NCI-H2171 (cell line): ENCODE measurements around the gene ENTPD2.

Source experiments
- DNase-seq: peaks from one replicate; lab custom pipeline; 2025; lab: John Stamatoyannopoulos, UW

The ENTPD2 gene

DNA sequence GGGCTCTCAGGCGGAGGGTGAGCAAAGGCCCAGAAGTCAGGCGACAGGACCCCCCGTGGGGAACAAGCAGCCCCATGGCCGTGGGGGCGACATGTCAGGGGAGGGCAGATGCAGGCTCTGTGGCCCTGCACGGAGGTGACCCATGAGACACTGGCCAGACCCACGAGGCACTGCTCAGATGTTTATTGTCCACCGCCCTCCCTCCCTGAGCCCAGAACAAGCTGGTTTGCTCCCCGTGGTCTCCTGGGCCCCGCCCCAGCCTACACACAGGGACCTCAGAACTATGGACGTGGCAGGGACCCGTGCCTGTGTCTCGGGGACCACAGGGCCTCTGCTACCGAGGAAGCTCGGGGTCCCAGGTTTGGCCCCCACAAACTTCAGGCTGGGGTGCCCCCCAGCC, 23.9 kb downstream of the ENTPD2 start:
- no peak for DNase-seq

DNA sequence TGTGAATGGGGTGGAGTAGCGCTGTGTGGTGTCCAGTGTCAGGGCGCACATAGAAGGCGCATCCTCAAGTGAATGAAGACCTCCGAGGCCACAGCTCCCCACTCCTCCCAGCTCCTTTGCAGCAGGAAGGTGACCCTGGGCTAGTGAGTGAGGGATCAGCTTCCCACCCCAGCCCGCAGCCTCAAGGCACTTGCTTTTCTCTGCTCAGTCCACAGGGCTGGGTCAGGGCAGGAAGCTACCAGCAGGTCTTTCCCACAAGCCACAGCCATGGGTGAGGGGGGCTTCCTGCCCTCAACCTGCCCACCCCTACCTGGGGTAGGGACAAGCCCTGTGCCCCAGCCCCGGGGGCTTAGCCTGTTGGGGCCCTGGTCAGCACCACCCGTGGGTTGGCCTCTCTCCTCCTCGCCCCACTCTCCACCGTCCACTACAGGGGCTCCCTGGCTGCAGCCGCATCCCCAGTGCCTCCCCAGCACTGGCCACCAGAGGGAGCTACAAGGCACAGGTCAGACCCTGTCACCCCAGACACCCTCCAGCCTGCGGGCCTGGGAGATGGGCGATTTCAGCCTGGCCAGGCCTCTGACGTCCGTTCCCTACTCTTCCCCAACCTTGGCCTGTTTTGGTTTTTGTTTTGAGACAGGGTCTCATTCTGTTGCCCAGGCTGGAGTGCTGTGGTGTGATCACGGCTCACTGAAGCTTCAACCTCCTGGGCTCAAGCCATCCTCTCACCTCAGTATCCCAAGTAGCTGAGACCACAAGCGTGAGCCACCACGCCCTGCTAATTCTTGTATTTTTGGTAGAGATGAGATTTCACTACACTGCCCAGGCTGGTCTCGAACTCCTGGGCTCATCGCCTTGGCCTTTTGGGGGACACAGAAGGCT, 24.6 kb downstream of the ENTPD2 start:
- DNase-seq = no peak

DNA sequence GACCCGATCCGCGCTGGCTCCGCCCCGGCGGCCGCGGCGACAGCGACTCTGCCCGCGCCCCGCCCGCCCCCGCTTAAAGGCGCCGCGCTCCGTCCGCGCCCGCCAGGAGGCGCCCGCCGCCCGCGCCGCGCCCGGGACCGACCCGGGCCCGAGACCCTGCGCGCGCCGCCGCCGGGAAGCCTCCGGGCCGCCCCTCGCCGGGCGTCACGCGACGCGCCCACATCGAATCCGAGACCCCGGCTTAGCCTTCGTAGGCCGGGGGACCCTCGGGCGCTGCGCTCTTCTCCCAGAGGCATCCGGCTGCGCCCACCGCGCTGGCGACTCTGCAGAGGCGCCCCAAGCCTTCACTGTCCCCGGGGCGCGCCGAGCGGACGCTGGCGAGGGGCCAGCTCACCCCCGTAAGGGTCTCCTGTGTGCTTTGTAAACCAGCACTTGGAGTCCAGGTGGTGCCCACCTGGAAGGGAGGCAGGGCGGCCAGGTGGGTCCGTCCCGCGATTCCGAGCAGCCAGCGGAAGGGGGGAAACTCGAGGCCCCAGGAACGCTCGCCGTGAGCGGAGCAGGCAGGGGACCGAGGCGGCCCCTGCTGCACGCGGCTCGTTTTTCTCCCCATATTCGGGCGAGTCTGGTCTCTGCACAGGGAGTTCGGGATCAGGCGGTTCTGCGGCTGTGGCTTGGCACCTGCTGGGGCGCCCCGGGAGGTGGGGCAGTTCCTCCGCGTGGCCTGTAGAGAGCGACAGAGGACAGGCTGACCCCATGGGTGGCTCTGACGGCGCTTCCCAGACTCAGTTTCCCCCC, 25.4 kb downstream of the ENTPD2 start:
- peak; percentile 77 for DNase-seq

DNA sequence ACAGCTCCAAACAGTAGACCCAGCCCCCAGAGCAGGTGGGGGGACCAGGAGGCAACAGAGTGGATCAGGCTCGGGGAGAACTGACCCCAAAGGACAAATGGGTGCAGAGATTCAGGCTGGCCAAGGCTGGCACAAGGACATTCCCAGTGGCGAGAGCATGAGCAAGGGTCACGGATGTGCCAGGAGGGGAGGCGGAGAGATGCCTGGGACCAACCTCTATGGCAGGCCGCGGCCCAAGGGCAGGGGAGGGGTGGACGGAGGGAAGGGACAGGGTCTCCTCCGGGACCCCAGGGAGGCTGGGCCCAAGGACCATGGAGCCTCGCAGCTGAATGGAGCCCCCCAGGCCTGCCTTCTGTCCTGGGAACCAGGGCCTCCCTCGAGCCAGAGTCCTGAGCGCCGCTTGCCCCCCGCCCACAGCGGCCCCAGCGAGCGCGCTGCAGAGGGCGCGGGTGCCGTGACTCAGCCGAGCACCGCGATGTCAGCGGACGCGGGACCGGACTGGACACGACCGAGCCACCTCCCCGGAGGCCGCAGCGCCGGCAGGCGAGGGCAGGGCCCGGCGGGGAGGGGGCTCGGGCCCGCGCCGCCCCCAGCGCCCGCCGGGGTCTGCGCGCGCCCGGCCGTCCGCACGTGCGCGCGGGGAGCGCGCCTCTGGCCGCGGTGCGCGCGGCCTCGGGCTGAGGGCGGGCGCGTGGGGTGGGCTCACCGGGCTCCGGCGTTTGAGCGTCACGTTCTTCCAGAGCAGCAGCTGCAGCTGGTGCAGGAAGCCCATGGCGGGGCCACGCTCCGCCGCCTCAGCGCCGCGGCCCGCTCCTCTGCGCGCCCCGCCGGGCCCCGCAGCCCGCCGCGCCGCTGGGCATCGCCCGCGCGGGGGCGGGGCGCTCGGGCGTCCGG, 26.2 kb downstream of the ENTPD2 start, which contains the start of gene ABCA2:
Gene ABCA2 (minus strand): TSS at position 869 of the 894 bp plus-strand sequence. CDS start 97 bp downstream, at position 772.
- DNase-seq = no peak

DNA sequence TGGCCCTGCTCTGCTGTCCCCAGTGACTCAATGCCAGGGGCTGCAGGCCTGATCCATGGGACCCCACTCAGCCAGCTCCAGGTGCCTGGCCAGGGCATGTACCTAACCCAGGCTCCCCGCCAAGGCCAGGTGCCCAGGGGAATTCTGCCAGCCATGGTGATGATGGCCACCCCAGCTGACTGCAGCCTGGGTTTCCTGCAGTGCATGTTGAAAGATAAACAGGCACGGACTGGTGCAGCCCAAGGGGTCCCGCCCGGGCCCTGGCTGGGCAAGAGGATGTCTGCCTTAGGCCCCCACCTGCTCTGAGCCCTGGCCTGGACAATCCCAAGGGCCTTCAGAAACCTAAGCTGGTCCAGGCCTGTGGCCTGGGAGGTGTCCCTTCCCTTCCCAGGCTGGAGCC, 27.0 kb downstream of the ENTPD2 start:
- DNase-seq = no peak

DNA sequence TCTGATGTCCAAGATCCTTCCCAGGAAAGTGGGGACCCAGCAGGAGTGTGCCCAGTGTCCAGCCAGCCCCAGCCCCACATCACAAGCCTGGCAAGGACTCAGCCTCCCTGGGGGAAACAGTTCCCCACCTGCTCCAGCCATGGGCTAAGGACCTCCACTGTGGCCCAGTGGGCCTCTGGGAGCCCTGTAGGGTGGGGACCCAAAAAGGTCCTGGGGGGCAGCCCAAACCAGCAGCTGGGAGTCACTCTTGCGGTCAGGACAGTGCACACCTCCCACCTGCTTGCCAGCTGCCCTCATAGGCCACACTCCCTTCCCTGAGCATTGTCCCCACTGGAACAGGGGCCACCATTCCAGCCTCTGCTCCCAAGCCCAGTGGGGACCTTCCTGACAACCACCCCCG, 27.5 kb downstream of the ENTPD2 start:
- DNase-seq = no peak

DNA sequence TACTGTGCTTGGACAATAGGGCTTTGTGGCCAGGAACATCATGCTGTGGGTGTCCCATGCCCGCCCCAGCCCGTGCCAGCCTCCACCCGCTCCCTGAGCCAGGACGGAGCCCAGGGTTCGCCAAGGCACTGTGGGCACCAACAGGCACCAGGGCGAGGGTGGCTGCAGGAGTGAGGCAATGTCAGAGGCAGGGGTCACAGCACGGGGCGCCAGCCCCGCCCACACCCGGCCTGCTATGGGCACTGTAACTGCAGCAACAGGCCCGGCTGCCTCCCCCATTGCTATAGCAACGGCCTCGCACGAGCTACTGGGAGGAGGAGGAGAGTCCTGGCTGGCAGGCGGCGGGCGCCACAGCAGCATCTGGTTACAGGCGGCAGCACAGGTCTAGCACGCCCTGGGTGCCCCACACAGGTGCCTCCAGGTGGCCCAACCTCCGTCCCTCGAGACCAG, 28.3 kb downstream of the ENTPD2 start:
- DNase-seq = peak; percentile 96

DNA sequence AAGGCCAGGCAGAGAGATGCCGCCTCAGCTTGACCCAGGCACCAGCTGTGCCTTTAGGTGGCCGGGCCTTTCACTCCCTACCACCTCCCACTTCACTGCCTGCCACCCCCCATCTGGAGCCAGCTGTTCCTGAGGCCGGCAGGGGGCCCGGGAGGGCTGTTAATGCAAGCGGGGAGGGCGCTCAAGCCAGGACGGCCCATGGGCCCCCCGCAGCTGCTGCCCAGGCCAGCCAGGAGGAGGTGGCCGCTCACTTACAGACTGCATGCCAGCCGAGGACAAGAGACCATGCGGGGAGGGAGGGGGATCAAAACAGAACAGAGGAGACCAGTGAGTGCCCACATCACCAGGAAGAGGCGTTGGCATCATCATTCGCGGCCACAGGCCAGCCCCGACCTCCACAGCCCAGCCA, 30.3 kb downstream of the ENTPD2 start:
- DNase-seq = no peak

DNA sequence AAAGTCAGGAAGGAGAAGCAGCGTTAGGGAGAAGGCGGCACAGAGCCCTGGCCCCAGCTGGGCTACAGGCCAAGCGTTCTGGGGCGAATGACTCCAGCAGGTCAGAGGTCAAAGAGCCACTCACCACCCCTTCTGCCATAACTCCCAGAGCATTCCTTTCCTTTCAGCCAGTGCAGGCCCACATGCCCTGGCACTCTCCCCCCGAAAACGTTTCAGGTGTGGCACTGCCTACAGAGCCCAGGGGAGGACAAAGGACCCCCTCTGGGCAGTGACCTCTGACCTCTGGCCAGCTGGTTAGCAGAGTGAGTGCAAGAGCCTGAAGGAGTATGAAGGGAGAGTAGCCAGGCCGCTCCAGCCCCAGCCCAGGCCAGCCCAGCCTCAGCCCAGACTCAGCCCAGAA, 30.7 kb downstream of the ENTPD2 start:
- no peak for DNase-seq

DNA sequence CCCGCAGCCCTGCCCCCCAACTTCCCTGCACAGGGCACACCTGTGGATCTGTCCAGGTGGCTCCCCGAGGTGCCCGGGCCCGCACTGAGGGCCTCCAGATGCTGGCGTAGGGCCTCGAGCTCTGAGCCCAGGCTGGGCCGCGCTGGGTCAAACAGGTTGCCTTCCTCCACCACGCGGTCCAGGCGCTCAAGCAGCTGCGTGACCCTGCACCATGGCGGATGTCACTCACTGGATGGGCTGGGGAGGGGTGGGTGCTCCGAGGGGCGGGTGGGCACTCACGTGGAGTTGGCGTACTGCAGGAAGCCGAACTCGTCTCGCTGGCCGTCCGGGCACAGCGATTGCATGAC, 31.2 kb downstream of the ENTPD2 start:
- no peak for DNase-seq

DNA sequence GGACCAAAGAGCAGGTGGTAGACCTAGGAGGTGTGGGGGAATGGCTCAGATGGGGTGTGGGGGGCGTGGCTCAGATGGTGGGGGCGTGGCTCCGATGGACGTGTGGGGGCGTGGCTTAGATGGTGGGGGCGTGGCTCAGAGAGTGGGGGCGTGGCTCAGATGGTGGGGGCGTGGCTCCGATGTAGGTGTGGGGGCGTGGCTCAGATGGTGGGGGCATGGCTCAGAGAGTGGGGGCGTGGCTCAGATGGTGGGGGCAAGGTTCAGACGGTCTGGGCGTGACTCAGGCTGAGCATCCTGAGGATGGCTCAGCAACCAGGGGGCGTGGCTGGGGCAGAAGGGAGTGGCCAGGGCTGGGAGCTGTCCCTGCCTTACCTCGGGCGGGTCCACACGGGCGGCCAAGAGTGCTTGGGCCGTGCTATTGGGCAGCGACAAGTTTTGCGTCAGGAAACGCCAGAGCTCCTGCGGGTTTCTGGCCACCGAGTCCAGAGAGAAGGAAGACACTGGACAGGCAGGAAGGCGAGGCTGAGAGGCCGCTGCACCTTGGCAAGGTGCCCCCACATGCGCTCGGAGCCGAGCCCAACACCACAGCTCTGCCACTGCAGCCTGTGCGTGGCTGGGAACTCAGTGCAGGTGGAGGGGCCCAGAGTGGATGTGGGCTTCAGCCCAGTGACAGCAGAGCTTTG, 31.7 kb downstream of the ENTPD2 start:
- DNase-seq = no peak

DNA sequence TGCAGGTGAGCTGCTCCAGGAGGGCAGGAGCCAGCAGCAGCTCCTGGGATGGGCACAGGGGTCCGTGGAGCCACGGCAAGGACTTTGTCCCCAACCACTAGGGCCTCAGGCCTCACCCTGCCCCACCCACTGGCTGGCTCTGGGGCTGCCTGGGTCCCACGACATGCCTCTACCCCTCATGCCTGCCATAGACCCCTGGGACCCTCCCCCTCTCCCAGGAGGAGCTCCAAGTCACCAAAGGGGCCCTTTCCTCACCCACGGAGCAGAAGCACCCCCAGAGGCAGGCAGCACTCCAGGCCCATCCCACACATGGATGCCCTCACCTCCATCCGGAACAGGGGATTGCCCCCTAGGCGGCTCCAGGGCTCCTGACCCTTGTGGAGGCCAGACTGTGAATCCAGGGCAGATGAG, 32.3 kb downstream of the ENTPD2 start:
- no peak for DNase-seq

DNA sequence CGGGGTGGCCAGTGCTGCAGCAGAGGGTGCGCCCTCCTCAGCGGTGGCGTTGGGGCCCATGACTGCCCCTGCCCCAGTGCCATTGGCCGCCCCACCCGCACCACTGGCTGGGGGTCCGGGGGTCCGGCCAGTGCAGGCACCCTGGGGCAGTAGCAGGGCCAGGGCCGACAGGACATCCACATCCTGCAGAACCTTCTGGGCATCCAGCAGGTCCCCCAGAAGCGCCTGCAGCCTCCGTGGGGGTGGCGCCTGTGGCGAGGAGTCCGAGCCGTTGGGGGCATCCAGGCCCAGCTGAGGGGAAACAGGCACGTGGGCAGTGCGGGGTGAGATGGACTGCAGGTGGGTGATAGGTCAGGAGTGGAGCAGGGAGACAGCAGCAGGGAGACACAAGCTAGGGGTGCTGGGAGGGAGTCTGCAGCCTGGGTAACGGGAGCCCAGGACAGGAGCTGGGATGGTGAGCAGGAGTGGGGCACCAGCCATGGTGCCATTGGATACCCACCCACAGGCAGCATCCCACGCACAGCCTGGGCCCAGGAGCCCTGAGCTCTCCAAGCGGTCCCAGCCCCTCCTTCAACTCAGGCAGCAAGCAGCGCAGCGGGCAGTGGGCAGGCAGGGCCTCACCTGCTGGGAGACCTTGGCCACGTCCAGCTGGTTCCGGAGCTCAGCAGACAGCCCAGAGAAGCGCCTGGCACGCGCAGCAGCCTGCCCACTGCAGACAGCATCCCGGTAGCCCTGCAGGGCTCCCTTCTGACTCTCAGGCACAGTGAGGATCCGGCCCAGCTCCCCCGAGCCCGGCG, 32.9 kb downstream of the ENTPD2 start:
- no peak for DNase-seq

DNA sequence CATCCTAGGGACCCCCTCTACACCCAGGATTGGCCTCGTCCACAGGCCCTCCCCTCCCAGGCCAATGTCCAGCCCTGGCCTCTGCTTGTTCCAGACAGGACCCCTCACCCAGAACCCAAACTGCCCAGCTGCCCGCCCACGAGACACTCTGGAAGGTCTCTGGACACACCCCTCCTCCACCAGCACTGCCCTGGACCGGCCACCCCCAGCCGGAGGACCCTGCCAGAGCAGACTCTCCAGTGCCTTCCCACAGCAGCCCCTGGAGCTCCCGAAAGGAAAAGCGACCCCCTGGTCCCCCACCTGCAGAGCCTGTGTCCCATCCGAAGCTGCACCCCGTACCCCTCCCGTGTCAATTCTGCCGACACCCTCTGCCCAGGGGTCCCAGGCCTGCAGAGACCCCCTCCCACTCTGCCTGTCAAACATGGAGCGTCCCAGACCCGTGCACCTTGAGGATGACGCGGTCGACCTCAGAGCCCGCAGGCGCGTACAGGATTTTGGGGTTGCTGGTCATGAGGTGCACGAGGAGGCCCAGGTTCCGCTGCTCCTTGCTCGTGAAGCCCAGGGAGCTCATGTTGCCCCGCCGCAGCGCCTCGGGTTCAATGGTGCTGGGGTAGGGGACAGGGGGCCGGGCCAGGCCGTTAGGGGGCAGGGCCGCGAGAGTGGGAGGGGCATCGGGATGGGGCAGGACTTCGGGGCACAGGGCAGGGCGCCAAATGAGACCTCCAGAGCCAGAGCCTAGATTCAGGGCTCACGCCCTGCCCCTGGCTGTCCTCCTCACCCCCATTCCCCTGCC, 33.8 kb downstream of the ENTPD2 start:
- DNase-seq = no peak

DNA sequence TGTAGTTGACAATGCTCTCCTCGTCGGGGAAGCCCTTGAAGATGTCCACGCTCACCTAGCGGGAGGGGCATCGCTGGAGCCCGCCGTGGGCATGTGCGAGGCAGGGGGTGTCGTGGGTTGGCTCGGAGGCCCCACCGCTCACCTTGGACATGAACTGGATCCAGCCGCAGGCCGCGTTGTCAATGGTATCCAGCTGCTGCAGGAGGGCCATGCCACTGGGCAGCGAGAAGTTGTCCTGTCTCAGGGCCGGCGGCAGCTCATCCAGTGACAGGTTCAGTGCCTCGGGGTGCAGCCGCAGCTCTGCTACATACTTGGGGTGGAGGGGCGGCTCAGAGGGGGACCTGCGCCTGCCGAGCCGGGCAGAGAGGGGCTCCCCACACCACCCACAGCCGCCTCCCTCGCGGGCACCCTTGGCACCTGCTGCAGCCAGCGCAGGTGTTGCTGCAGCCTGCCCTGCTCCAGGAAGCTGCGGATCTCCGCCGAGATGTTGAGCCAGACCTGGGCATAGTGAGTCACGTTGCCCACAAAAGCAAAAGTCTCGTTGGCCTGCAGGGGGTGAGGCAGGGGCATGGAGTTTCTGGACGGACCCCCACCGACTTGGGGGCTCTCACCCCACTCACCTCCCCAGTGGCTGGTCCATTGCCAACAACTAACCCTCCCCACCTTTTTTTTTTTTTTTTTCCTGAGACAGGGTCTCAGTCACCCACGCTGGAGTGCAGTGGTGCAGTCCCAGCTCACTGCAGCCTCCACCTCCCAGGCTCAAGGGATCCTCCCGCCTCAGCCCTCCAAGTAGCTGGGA, 34.9 kb downstream of the ENTPD2 start:
- no peak for DNase-seq

DNA sequence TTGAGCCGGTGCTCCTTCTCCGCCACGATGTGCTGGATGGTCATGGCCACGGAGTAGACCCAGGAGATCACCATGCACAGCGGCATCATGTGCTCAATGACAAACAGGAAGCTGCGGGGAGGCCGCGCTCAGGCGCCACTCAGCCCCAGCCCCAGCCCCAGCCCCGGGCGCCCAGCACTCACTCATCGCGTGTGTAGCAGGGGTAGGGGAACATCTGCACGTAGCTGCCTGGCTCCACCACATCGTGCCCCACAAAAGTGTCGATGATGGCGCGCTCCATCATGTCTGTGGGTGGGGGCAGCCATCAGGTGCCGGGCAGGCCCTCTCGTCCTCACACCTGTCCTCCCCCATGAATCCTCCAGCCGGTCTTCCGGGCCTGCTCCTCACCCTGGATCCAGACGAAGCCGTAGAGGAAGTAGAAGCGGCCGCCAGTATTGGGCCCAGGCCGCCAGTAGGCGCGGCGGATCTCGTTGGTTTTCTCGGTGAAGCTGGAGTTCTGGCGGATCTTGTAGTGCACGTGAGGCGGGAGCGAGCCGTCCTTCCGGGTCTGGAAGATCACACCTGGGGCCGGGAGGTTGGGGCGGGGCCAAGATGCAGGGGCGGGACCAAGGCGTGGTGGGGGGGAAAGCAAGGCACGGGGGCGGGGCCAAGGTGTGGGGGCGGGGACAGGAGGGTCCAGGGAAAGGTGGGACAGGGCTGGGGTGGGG, 35.9 kb downstream of the ENTPD2 start:
- DNase-seq = no peak

DNA sequence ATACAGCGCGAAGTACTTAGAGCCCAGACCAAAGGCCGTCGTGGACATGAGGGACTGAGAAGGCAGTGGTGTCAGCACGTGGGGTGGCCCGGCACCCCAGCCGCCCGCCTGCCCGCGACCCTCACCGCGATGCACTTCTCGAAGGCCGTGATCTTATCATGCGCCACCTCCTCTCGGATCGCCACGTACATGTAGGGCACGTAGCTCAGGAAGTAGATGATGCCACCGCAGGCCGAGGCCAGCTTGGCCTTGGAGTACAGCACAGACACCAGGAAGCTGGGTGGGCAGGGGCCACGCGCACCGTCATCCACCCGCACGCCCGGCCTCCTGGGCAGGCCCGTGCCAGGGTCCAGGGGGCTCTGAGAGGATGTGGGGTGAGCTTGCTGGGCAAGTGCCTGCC, 36.8 kb downstream of the ENTPD2 start:
- no peak for DNase-seq

DNA sequence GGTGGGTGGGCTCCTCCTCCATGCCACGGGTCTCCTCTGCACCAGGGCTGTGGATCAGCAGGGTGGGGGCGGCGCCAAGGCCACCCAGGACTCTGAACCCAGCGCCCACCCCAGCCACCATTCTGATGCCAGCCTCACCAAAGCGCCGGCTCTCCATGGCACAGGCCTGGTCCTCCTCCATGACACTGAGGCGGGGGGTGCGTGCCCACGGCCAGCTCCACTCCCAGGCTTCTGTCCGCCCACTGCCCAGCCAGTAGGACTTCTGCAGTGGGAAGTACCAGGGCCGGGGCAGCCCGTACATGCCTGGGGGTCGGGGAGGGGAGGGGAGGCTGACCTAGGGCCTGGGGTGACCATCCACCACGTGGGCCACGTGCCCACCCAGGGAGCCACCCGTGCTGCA, 37.4 kb downstream of the ENTPD2 start:
- DNase-seq = no peak
